ENCODE measurements around the gene C3orf49. TPM values are rescaled to one million over a fixed set of nuclear protein-coding genes. Genes with fewer than 3 reads are reported as not detected.

The C3orf49 gene
- total and polyA plus RNA-seq, 12 donors: not detected

DNA sequence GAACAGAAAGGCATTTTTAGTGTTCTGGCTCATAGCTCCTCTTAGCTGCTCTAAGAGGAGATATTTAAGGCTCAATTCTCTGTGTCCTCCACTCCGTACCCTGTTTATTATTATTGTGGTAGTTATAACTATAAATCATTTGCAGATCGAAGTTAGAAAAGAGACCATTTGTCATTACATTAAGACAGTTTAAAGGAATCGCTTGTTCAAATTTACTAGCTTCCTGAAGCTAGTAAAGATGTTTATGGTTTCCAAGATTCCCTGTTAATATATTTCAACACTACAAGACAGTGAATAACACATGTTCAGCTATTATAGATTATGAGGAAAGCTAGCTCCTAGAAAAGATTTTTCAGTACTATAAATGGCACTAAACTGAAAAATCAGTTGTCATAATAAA lies 57.2 kb downstream of the C3orf49 start:
- intact Hi-C loops (cut with DNase I): no loop called here
- Histone ChIP-seq H3K4me1 (replicated peaks in 1 of 2) (peaks cover 6 to 34% of the 10 kb centered on the region in 2 donors), H3K27me3 (no peaks in the 10 kb centered on the region), H3K36me3 (replicated peaks in 1 of 2) (no peaks in the 10 kb centered on the region), H3K4me3 (no peak overlapping the region), H3K9me3 (replicated peaks in 1 of 3) (no peaks in the 10 kb centered on the region), H3K27ac (no peak overlapping the region)
- TF ChIP-seq, protein P1, sequence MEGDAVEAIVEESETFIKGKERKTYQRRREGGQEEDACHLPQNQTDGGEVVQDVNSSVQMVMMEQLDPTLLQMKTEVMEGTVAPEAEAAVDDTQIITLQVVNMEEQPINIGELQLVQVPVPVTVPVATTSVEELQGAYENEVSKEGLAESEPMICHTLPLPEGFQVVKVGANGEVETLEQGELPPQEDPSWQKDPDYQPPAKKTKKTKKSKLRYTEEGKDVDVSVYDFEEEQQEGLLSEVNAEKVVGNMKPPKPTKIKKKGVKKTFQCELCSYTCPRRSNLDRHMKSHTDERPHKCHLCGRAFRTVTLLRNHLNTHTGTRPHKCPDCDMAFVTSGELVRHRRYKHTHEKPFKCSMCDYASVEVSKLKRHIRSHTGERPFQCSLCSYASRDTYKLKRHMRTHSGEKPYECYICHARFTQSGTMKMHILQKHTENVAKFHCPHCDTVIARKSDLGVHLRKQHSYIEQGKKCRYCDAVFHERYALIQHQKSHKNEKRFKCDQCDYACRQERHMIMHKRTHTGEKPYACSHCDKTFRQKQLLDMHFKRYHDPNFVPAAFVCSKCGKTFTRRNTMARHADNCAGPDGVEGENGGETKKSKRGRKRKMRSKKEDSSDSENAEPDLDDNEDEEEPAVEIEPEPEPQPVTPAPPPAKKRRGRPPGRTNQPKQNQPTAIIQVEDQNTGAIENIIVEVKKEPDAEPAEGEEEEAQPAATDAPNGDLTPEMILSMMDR (IDR thresholded peaks at IDR 0.05): no peak
- no peak for TF ChIP-seq POLR2A (IDR thresholded peaks at IDR 0.05)
- DNase-seq: no peak
- WGBS, 4 donors: 30 to 38% (median 34%) methylated on average over 3 of the region's 3 CpGs

DNA sequence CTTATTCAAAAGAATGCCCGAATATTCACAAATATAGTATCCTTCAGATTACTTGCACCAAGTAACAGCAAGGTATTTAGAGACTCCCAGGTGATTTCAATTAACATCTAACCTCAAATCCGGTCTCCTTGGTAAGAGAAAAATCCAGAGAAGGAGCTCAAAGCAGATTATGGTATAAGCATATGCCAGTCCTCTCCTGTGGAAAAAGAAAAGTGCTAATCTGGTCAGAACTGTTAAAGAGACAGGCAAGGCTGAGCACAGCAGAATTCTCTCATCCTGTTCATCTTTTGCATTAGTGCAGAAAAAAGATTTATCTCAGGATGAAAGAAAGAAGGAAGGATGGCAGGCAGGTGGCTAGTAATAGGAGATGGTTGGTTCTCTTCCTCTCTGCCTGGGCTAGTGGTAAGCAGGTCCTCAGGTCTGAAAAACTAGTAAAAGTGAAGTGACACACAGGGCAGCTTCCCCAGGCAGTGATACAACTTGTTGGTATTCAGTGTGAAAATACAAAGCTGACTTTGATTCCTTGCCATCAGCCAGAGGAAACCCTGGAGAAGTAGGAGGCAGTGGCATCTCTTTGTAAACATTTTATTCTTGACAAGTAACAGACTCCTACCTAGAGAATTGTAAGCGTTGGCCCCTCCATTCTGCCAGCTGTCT lies 58.8 kb downstream of the C3orf49 start:
- Histone ChIP-seq H3K27me3 (no peaks in the 10 kb centered on the region), H3K27ac (no peak overlapping the region), H3K36me3 (replicated peaks in 1 of 2) (no peaks in the 10 kb centered on the region), H3K4me3 (no peak overlapping the region), H3K9me3 (replicated peaks in 1 of 3) (no peaks in the 10 kb centered on the region), H3K4me1 (replicated peaks in 1 of 2) (peaks cover 6 to 34% of the 10 kb centered on the region in 2 donors)
- intact Hi-C loops (cut with DNase I): no loop called here
- DNase-seq: no peak
- TF ChIP-seq, protein P1 (IDR thresholded peaks at IDR 0.05): no peak
- no peak for TF ChIP-seq POLR2A (IDR thresholded peaks at IDR 0.05)
- WGBS, 4 donors: 79 to 94% (median 86%) methylated on average over 3 of the region's 3 CpGs

DNA sequence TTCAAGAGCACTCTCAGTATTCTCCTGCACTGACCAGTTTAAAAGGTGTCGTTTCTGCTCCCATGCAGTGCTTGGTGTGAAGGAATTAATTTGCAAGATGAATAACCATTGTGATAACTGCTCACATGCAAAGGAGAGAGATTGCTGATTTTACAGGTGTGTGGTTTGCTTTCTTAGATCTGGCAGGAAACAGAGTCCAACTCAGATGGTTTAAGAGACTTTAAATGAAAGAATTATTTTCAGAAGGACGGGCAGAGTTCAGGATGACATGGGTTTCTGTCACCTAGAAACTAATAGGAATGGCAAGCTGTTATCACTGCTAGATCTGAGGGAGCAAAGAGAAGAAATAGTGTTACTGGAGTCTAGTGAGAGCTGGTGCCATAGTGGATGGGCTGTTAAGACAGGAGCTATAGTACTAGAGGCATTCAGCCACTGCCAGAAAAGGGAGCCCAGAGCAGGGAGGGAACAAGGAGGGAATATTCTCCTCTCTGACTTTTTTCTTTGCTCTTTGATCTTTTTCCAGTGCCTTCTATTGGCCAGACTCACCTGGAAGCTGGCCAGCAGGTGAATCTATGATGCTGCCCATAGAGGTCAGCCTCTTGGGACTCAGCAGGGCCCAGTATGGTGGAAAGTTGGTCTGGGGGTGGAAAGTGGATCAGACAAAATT lies 59.4 kb downstream of the C3orf49 start:
- H3K36me3 ChIP-seq (replicated peaks in 1 of 2): no peaks in the 10 kb centered on the region
- intact Hi-C loops (cut with DNase I): no loop called here
- H3K27me3 ChIP-seq: no peaks in the 10 kb centered on the region
- 78 to 85% (median 81%) methylated on average over 2 of the region's 2 CpGs for WGBS, 4 donors
- H3K4me1 ChIP-seq (replicated peaks in 1 of 2): peaks cover 6 to 34% of the 10 kb centered on the region in 2 donors
- no peak overlapping the region for H3K4me3 ChIP-seq
- no peak for DNase-seq
- no peaks in the 10 kb centered on the region for H3K9me3 ChIP-seq (replicated peaks in 1 of 3)
- no peak overlapping the region for H3K27ac ChIP-seq
- TF ChIP-seq, protein P1 (IDR thresholded peaks at IDR 0.05): no peak
- no peak for TF ChIP-seq POLR2A (IDR thresholded peaks at IDR 0.05)

DNA sequence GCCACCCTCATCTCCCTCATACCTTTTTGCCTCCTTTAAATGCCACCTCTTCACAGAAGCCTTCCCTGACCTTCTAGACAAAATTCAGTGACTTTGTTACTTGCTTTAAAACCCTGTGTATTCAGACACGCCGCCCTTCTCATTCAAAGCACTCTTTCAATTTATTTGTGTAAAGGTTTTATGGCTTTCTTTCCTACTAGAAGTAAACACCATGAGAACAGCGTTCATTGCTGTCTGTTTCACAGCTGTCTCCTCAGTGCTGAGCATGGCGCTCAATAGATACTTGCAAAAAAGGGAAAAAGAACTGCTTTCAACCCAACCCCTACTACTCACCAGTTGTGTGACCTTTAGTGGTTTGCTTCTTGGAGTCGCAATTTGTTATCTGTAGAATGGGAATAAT lies 61.6 kb downstream of the C3orf49 start:
- Histone ChIP-seq H3K9me3 (replicated peaks in 1 of 3) (no peaks in the 10 kb centered on the region), H3K27ac (no peak overlapping the region), H3K27me3 (no peaks in the 10 kb centered on the region), H3K4me3 (no peak overlapping the region), H3K4me1 (replicated peaks in 1 of 2) (peaks cover 6 to 34% of the 10 kb centered on the region in 2 donors), H3K36me3 (replicated peaks in 1 of 2) (no peaks in the 10 kb centered on the region)
- TF ChIP-seq, protein P1 (IDR thresholded peaks at IDR 0.05): no peak
- no peak for TF ChIP-seq POLR2A (IDR thresholded peaks at IDR 0.05)
- 88 to 96% (median 92%) methylated on average over 5 of the region's 5 CpGs for WGBS, 4 donors
- intact Hi-C loops (cut with DNase I): no loop called here
- DNase-seq: no peak

Measured in adrenal gland (tissue), 12 donors.